Fibroblast of skin of scalp (primary cell): ENCODE measurements around the gene MEPCE.
A peak's percentile ranks its signal among the peaks of the same experiment; 100 is the strongest.

Experiments
- DNase-seq: peaks from one replicate; pipeline ENCODE4 v3.0.0-alpha.2; 2013

The MEPCE gene

GRCh38 chr7:100465299-100465698 lies 35.7 kb downstream of the MEPCE start:
- no peak for DNase-seq

- peak; percentile 81 for DNase-seq
Observed at GRCh38 chr7:100465702-100466311, 36.2 kb downstream of the MEPCE start.

GRCh38 chr7:100466653-100467605 lies 37.3 kb downstream of the MEPCE start:
- no peak for DNase-seq

- no peak for DNase-seq
Observed at GRCh38 chr7:100467638-100468373, 38.2 kb downstream of the MEPCE start.

- peak; percentile 68 for DNase-seq
Observed at GRCh38 chr7:100469227-100470044, 39.8 kb downstream of the MEPCE start.

GRCh38 chr7:100471021-100471420 lies 41.4 kb downstream of the MEPCE start:
- no peak for DNase-seq

GRCh38 chr7:100472121-100472851 lies 42.7 kb downstream of the MEPCE start:
- DNase-seq = no peak

- DNase-seq = peak; percentile 60
Observed at GRCh38 chr7:100472854-100473499, 43.3 kb downstream of the MEPCE start.

- DNase-seq = no peak
Observed at GRCh38 chr7:100475549-100475948, 45.9 kb downstream of the MEPCE start.

- no peak for DNase-seq
Observed at GRCh38 chr7:100476101-100476780, 46.6 kb downstream of the MEPCE start.

GRCh38 chr7:100476903-100477870 lies 47.6 kb downstream of the MEPCE start:
- DNase-seq = no peak

- no peak for DNase-seq
Observed at GRCh38 chr7:100477871-100478267, 48.2 kb downstream of the MEPCE start.

- peak; percentile 94 for DNase-seq
Observed at GRCh38 chr7:100478958-100479660, 49.5 kb downstream of the MEPCE start, which contains the start of gene TSC22D4. Gene TSC22D4, minus strand, starts transcription at chr7:100479214. Its CDS starts 1,176 bp downstream, at chr7:100478038.

GRCh38 chr7:100481466-100481865 lies 51.8 kb downstream of the MEPCE start:
- DNase-seq = no peak

- DNase-seq = no peak
Observed at GRCh38 chr7:100482728-100483089, 53.1 kb downstream of the MEPCE start.

GRCh38 chr7:100483090-100483721 lies 53.6 kb downstream of the MEPCE start:
- peak; percentile 61 for DNase-seq
